ENCODE results near the gene ARHGAP42.

ARHGAP42 gene

GRCh38 chr11:100927579-100927978 lies 240.5 kb downstream of the ARHGAP42 start:
- no peak for DNase-seq

GRCh38 chr11:100928426-100928825 lies 241.3 kb downstream of the ARHGAP42 start:
- no peak for DNase-seq

- DNase-seq = no peak
Measured at GRCh38 chr11:100929377-100929776, 242.3 kb downstream of the ARHGAP42 start.

- no peak for DNase-seq
Measured at GRCh38 chr11:100930185-100930778, 243.2 kb downstream of the ARHGAP42 start.

DNA sequence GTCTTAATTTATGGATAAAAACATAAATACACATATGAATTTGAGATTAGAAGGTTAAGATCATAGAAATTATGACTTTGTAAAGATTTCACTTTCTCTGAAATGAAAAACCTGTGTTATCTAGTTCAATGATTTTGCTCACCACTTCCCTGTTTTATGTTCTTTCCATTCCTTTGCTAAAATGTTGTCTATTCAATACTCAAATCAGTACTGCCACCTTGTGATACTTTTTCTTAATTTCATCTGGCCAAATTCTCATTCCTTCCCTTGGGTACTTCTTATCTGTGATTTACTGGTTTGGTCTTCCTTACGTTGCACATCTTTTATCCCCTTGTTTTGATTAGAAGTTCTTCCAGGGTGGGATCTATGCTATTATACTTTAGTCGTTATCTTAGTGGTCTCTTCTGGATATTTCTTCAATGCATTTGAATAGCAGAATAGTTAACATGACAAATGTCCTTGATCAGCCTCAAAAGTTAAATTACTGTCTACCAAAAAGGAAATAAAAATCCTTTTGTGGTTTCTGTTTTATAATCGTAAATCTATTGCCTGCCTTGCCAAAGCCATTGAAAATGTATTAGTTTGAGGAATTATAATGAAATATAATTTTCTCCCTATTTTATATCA lies 245.5 kb downstream of the ARHGAP42 start:
- no peak for DNase-seq

DNA sequence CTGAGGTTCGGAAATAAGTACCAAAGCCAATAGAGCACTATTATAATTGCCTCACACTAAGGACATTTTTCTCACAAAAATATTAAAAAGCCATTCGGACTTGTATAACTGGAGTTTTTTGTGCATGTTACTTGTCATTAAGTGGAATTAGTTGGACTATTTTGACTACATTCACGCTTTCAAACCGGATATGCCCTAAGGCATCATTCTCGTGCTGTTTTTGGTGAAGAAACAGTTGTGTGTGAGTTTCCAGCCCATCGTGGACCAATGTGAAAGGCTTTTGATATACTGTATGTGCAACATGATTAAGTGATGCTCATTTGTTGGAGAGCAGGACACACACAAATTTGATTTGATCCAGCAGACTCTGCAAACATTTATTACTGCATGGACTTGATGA lies 249.7 kb downstream of the ARHGAP42 start:
- DNase-seq = no peak

DNA sequence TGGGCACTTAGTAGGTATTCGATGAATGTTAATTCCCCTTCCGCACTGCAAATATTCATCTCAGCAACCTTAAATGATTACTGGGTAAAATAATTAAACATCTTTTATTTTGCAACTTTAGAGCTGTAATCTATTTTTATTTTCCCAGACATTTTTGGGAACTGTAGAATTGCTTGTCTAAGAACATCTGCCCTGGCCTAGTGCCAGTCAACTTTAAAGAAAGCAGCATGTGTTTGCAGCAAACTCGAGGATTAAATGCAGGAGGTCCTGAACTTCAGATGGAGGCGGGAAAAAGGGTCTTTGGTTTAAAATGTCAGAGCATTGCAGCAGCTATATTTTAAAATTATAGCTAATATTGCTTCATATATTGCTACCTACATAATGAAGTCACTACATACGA lies 252.5 kb downstream of the ARHGAP42 start:
- DNase-seq = no peak

GRCh38 chr11:100940111-100940510 lies 253.0 kb downstream of the ARHGAP42 start:
- DNase-seq = no peak

DNA sequence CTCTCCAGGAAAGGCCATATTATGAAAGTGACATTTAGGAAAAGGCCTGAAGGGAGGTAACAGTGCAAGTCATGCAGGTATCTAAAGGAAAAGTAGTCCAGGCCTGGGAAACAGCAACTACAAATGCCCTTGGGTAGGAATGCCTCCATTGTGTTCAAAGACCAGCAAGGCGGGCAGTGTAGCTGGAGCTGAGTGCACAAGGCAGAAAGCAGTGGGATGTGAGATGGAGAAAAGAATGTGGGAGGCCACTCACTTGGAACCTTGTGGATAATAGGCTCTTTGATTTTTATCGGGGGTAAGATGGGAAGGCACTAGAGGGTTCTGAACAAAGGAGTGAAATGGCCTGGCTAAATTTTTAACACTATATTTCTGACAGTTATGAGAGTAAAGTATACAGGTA lies 253.9 kb downstream of the ARHGAP42 start:
- DNase-seq = no peak

- DNase-seq = no peak
Measured at GRCh38 chr11:100942016-100942415, 254.9 kb downstream of the ARHGAP42 start.

DNA sequence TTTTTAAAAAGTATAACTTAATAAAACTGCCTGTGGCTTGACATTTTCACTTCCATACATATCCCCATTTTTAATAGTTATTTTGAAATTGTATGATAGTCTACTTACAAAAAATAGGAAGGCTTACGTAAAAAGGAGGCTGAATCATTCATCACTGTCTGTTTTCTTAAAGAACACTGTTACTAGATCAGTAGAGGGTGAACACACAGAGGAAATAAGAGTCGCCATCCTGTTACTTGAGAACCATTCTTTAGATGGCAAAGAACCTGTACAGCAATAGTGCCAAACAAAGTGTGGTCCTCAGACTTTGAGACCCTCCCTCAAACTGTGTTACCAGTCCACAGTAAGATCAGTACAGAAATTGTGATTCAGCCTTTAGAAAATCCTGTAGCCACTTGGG lies 261.8 kb downstream of the ARHGAP42 start:
- DNase-seq = no peak

DNA sequence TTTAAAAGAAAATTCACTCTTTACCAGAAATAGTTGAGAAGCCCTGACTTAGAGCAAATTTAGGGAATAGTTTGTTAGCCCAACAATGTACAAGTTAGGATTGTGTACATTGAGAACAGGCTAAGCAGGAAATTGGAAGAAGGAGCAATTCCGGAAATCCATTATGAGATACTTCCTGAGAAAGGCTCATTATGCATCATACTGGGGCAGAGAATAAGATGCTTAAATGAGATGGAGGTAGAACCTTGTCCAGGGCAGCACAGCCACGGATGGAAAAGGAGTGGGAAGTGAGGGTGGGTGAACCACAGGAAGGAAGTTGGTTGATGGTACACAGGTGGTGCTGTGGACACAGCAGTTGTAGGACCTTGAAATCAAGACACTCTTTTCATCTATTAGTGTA lies 262.4 kb downstream of the ARHGAP42 start:
- no peak for DNase-seq

- DNase-seq = no peak
Measured at GRCh38 chr11:100955318-100955717, 268.2 kb downstream of the ARHGAP42 start.

- no peak for DNase-seq
Measured at GRCh38 chr11:100956351-100956750, 269.3 kb downstream of the ARHGAP42 start.

DNA sequence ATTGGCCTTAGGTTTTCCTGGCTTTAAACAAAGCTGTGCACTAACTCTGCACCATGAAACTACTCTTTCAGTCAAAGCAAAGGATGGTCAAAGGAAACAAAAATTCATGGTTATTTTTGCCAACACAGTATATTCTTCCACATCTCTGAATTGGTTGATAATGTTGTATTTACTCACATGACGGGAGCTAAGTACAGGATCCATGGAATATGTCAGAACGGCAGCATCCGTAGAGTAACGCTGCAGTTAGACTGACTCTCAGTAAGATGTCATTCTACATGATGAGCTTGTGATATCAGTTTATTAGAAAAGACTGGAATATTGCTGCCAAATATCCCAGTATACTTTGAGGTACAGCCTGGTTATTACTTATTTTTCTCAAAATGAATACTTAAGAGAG lies 270.4 kb downstream of the ARHGAP42 start:
- no peak for DNase-seq

GRCh38 chr11:100961633-100962032 lies 274.5 kb downstream of the ARHGAP42 start:
- no peak for DNase-seq

GRCh38 chr11:100963375-100963774 lies 276.3 kb downstream of the ARHGAP42 start:
- DNase-seq = no peak

- no peak for DNase-seq
Measured at GRCh38 chr11:100964435-100964834, 277.3 kb downstream of the ARHGAP42 start.

DNA sequence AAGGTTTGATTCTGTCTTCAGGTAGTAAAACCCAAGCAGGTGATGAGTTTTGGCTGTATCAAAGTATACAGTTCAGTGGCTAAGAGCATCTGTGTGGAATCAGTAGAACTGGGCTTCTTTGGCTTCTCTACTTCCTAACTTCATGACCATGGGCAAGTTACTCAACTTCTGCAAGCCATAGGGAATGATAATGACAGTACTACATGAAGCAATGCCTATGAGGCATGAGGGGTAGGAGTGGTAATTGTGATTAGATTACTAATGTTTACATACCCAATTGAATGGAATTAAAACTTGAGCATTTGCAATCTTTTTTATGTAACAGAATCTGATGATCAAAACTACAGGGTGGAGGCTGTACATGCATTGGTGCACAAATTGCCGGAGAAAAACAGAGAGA lies 278.3 kb downstream of the ARHGAP42 start:
- no peak for DNase-seq

DNA sequence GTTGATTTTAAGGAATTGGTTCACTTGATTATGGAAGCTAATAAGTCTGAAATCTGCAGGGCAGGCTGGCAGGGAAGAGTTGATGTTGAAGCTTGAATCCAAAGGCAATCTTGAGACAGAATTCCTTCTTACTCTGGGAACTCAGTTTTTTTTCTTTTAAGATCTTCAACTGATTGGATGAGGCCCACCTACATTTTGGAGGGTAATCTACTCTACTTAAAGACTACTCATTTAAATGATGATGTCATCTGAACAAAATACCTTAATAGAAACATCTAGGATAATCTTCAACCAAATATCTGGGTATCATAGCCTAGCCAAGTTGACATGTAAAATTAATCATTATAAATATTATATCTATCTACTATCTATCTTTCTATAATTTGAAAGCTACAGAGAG lies 279.3 kb downstream of the ARHGAP42 start:
- no peak for DNase-seq

DNA sequence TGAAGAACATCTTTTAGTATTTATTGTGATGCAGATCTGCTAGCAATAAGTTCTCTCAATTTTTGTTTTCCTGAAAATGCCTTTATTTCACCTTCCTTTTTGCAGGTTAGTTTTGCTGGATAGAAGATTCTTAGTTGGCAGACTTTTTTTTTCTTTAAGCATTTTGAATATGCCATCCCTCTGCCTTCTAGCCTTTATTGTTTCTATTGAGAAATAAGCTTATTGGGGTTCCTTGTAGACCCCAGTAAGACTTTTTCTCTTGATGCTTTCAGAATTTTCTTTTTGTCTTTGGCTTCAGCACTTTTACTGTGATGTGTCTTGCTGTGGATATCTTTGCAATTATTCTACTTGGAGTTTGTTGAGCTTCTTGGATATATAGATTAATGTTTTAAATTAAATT lies 281.9 kb downstream of the ARHGAP42 start:
- no peak for DNase-seq

DNA sequence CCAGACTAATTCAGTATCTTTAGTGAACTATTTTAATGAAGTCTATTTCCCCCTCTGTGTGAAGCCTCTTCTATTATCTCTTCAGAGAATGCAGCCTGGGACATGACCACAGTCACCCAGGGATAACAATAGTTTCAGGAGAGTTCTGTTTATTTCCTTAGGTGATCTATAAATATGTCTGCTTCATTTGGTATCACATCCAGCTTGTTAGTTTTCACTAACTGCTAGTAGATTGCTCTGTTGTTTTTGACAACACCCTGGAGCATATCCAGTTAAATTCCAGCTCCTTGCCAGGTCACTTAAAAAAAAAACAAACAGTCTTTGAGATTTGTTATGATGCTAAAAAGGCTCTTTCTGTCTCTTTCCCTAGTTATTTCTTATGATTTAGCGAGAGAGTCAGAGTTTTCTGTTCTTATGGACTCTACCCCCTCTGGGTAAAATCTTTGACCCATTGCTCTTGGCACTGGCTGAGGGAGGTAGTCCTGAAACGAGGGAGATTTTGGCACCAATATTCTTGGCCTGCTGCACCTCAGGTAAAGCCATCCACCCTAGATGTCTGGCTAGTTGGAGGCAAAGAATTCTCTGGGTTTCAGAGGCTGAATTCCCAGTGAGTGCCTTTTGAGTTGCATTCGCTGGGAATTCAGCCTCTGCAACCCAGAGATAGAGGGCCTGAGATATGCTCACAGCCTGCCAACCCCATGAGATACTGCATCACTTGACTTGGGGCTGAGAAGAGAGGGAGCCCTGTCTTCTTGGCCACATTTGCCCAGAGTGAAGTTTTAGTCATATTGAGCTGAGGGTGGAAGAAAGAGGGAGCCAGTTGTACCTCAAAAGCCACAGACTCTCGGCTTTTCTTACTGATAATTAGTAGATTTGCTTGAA lies 283.4 kb downstream of the ARHGAP42 start:
- DNase-seq = no peak

DNA sequence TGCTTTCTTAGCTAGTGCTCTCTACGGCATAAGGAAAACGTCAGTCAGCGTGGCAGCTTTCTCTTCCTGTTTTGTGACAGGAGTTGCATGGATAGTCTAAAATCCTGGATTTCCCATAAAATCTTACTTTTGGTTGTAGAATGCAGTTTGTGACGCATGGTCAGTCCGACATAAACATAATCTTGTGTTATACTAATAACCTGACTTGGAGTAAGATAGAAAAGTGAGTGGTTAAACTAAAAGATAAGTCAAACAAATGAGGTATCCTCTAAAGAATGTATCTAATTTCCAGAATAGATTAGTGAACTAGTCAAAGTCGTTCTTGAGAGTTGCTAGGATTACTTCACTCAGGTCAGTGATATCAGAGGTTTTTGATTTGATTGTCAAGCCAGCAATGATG lies 285.0 kb downstream of the ARHGAP42 start:
- DNase-seq = no peak

DNA sequence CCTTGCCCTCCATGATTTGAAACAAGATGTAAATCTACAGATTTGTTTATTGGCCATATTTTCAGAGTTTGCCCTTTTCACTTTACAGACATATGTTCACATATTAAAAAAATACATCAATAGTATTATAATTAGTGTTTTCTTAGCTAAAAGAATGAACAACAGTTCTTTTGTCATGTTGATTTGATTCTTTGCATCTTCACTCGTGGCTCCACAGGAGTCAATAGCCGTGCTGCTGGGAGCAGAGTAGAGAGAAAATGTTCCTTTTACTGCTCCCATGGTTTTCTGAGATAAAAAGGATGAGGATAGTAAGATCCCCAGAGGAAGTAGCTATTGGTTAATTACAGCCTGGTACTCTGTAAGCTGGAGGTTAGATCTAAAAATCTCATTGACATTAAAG lies 291.4 kb downstream of the ARHGAP42 start:
- DNase-seq = no peak
